ENCODE measurements around the gene RACGAP1.
A peak's percentile ranks its signal among the peaks of the same experiment; 100 is the strongest.

Gene RACGAP1

DNA sequence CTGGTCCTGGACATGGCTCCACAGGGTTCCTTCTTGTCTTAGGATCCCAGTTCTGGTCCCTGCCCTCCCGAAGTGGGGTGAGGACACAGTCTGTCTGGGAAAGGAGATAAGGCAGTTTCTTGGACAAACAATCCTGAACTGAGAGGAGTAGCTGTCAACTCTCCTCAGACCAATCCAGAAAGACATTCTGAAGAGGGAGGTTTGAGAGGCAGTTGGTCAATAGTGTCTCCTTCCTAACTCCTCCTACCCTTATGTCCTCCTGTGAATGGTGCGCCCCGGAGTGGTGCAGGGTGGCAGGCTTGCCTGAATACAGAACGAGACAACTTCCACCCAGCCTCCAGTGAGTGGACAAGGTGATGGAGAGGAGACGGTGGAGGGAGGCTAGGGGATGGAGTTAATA is 16.7 kb upstream of the RACGAP1 start:
- TF ChIP-seq ELF4 (IDR thresholded peaks at IDR 0.05) = no peak
- no peak for TF ChIP-seq SP1 (IDR thresholded peaks at IDR 0.05)
- TF ChIP-seq HDGF (IDR thresholded peaks at IDR 0.05; ENCODE audit: borderline replicate concordance) = no peak
- TF ChIP-seq FOXA1 (IDR thresholded peaks at IDR 0.05) = no peak
- TF ChIP-seq ARNT (IDR thresholded peaks at IDR 0.05) = no peak
- TF ChIP-seq CTBP1 (IDR thresholded peaks at IDR 0.05; ENCODE audit: borderline replicate concordance) = no peak
- TF ChIP-seq BHLHE40 (IDR thresholded peaks at IDR 0.05; ENCODE audit: borderline replicate concordance) = no peak
- no peak for TF ChIP-seq FOXM1 (IDR thresholded peaks at IDR 0.05; ENCODE audit: borderline replicate concordance)
- TF ChIP-seq SUZ12 (IDR thresholded peaks at IDR 0.05) = no peak
- no peak for TF ChIP-seq L3MBTL2 (conservative IDR thresholded peaks at IDR 0.05)
- TF ChIP-seq FOXK2 (IDR thresholded peaks at IDR 0.05) = no peak
- TF ChIP-seq, protein P1, sequence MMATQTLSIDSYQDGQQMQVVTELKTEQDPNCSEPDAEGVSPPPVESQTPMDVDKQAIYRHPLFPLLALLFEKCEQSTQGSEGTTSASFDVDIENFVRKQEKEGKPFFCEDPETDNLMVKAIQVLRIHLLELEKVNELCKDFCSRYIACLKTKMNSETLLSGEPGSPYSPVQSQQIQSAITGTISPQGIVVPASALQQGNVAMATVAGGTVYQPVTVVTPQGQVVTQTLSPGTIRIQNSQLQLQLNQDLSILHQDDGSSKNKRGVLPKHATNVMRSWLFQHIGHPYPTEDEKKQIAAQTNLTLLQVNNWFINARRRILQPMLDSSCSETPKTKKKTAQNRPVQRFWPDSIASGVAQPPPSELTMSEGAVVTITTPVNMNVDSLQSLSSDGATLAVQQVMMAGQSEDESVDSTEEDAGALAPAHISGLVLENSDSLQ (IDR thresholded peaks at IDR 0.05) = no peak
- no peak for TF ChIP-seq NFRKB (IDR thresholded peaks at IDR 0.05)
- no peak for TF ChIP-seq LEF1 (IDR thresholded peaks at IDR 0.05; ENCODE audit: borderline replicate concordance)
- no peak for TF ChIP-seq ZNF384 (IDR thresholded peaks at IDR 0.05)
- TF ChIP-seq TARDBP (IDR thresholded peaks at IDR 0.05) = no peak
- CTCF ChIA-PET = no interaction called here
- no peak for DNase-seq (ENCODE audit: extremely low spot score)
- POLR2A ChIA-PET = no interaction called here

DNA sequence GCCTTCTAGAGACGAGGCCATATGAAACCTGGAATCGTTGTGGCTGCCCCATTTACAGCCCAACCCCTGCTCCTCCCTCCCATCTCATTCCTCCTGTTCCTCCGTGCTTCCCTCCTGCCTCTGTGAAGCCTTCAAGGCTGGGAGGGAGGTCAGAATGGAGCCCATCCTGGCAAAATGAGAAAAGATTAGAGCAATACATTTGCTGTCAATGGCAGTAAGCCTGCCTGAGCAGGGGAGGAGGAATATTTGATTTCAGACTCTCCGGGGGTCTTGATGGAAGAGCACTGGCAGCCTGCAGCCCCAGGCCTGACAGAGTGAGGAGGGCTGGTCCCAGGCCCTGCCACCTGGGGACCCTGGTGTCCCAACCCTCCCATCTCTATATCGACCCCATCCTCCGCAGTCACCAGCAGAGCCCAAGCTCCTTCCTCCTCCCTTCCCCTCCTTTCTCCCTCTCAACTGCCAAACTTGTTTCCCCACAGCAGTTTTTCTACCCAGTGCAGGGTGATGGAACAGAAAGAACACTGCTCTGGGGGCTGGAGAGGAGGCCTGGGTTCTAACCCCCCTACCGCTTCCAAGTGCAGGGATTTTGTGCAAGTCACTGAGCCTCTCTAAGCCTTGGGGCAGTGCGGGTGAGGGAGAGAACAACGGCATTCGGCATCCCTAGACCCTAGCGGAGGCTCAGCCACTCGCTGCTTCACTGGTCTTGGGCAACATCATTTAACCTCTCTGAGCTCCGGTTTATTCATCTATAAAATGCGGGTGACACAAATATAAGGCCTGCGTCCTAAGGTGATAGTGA is 16.0 kb upstream of the RACGAP1 start:
- TF ChIP-seq ELF4 (IDR thresholded peaks at IDR 0.05) (no peak), TARDBP (IDR thresholded peaks at IDR 0.05) (no peak), BHLHE40 (IDR thresholded peaks at IDR 0.05; ENCODE audit: borderline replicate concordance) (no peak), ARNT (IDR thresholded peaks at IDR 0.05) (no peak), SP1 (IDR thresholded peaks at IDR 0.05) (no peak), LEF1 (IDR thresholded peaks at IDR 0.05; ENCODE audit: borderline replicate concordance) (no peak), FOXK2 (IDR thresholded peaks at IDR 0.05) (no peak), SUZ12 (IDR thresholded peaks at IDR 0.05) (no peak)
- TF ChIP-seq, protein P1 (IDR thresholded peaks at IDR 0.05) = no peak
- ChIA-PET POLR2A (no interaction called here), CTCF (no interaction called here)
- no peak for DNase-seq (ENCODE audit: extremely low spot score)

DNA sequence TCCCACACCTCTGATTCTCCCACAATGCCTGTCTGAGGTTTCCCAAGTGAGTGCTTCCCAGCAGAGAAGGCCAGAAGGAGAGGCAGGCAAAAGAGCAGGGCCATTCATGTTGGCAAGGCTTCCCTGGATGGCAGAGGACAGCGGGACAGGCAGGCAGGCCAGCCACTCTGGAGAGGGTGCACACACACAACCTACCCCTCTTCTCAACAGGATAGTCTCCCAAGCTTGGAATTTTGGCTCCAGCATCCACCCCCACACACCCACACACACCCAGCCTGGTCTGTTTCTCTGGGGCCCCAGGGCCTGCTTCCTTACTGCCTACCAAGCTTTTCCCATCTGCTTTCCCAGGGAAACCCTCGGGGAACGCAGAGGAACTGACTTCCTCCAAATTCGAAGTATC is 15.4 kb upstream of the RACGAP1 start:
- ChIA-PET CTCF (interaction anchor here (3.4 kb wide), 1 partner anchor 14 kb away, joined by 31 read pairs; no protein-coding TSS in a partner anchor), POLR2A (no interaction called here)
- DNase-seq (ENCODE audit: extremely low spot score) = no peak
- TF ChIP-seq FOXK2 (IDR thresholded peaks at IDR 0.05) (no peak), LEF1 (IDR thresholded peaks at IDR 0.05; ENCODE audit: borderline replicate concordance) (no peak), TARDBP (IDR thresholded peaks at IDR 0.05) (no peak), SP1 (IDR thresholded peaks at IDR 0.05) (no peak), SUZ12 (IDR thresholded peaks at IDR 0.05) (no peak), FOXM1 (IDR thresholded peaks at IDR 0.05; ENCODE audit: borderline replicate concordance) (no peak), CTBP1 (IDR thresholded peaks at IDR 0.05; ENCODE audit: borderline replicate concordance) (no peak), NFRKB (IDR thresholded peaks at IDR 0.05) (no peak)
- TF ChIP-seq, protein P1 (IDR thresholded peaks at IDR 0.05) = no peak

DNA sequence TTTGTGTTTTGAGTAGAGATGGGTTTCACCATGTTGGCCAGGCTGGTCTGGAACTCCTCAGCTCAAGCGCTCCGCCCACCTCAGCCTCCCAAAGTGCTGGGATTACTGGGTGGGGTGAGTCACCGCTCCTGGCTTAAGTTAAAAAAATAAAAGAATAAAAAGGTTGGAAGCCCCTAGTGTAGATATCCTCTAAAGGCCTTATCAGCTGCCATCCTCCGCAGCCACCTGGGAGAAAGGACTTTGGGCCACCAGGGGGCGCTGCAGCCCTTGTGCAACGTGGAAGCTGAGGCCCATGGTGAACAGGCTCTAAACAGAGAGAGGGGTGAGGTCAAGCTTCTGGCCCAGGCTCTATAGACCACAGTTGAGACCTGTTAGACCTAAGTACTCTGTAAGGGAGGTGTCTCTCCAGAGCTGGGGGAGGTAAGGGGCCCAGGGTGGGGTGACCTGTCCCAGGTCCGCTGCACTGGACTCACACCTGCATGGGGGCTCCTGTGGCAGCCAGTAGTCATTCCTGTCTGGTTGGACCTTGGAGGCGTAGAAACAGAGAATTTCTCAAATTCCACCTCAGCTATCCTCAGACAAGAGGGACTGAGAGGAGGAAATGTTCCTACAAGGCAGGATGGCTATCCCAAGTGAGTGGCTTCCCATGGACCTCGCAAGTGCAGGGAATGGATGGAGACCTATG is 14.0 kb upstream of the RACGAP1 start:
- TF ChIP-seq FOXM1 (IDR thresholded peaks at IDR 0.05; ENCODE audit: borderline replicate concordance) (no peak), ZNF384 (IDR thresholded peaks at IDR 0.05) (no peak), LEF1 (IDR thresholded peaks at IDR 0.05; ENCODE audit: borderline replicate concordance) (no peak), SUZ12 (IDR thresholded peaks at IDR 0.05) (no peak), FOXK2 (IDR thresholded peaks at IDR 0.05) (no peak), TARDBP (IDR thresholded peaks at IDR 0.05) (no peak), L3MBTL2 (conservative IDR thresholded peaks at IDR 0.05) (no peak), ARNT (IDR thresholded peaks at IDR 0.05) (no peak), CTBP1 (IDR thresholded peaks at IDR 0.05; ENCODE audit: borderline replicate concordance) (no peak), HDGF (IDR thresholded peaks at IDR 0.05; ENCODE audit: borderline replicate concordance) (no peak)
- TF ChIP-seq, protein P1 (IDR thresholded peaks at IDR 0.05) = no peak
- POLR2A ChIA-PET = interaction anchor here (0.6 to 1.7 kb wide), 4 partner anchors 20 to 97 kb away, joined by 3 to 7 read pairs (median 4); no protein-coding TSS in a partner anchor
- peak; percentile 84 for DNase-seq (ENCODE audit: extremely low spot score)
- CTCF ChIA-PET = interaction anchor here (0.6 to 3.4 kb wide), 24 partner anchors 8 to 215 kb away, joined by 3 to 31 read pairs (median 4); partner anchors contain the start of genes BCDIN3D, COX14, GPD1 and RACGAP1

DNA sequence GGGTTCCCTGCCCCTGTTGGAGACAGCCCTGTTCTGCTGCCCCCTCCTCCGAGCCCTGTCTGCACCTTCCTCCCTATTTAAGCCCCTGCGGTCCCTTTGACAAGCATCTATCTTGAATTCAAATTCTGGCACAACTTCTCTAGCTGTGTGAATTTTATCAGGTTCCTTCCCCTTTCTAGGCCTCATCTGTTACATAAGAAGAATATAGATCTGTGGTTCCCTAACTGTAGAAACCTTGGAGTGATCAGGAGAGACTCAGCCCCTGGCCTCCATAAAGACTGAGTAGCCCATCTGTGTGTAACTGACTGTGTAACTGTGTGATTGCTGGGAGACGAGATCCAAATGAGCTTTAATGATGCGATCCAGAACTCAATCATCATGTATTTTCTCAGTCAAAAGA is 13.0 kb upstream of the RACGAP1 start:
- ChIA-PET CTCF (interaction anchor here (0.6 to 3.4 kb wide), 16 partner anchors 9 to 283 kb away, joined by 3 to 31 read pairs (median 4); partner anchors contain the start of genes COX14 and RACGAP1), POLR2A (interaction anchor here (0.7 to 1.7 kb wide), 2 partner anchors 20 to 46 kb away, joined by 3 to 7 read pairs; no protein-coding TSS in a partner anchor)
- DNase-seq (ENCODE audit: extremely low spot score) = no peak
- TF ChIP-seq NFRKB (IDR thresholded peaks at IDR 0.05) (no peak), SP1 (IDR thresholded peaks at IDR 0.05) (no peak), FOXK2 (IDR thresholded peaks at IDR 0.05) (no peak), ELF4 (IDR thresholded peaks at IDR 0.05) (no peak)

Data from HEK293T (cell line).